OCI-LY1 (cell line): ENCODE results near the gene RAP2C.

Experiments used
- EZH2 ChIP-seq: fragments of 200-600 bp; sonication (generic), shearing (Covaris generic); IDR thresholded peaks from 2 replicates; pipeline ENCODE4 v1.8.0; 2017; ENCODE audit warnings: borderline replicate concordance, mixed run types, mild to moderate bottlenecking, antibody characterized with exemption, low read length, moderate library complexity, mixed read lengths
- TF ChIP-seq, protein P1 (sequence below): fragments of 200-600 bp; sonication (generic), shearing (Covaris generic); IDR thresholded peaks from 2 replicates; pipeline ENCODE4 v1.5.1; 2017; ENCODE audit warnings: mild to moderate bottlenecking, antibody characterized with exemption, low read length, moderate library complexity, mixed read lengths

DNA sequence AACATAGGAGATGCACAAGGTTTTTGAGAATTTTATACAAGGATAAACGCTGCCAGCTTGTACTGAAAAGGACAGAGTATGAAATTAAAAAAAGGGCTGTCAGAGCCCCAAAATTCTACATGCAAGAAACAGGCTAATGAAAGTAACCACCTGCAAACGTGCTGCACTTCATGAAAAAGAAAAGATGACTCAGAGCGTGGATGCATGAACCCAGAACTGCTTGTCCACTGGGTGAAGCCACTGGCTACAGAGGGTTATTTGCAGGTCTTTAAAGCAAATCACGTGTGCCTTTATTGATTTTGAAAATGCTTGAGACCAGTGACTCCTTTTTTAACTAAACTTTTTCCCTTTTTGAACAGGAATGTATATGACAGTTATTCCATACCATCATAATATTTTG, 66.1 kb downstream of the RAP2C start:
- TF ChIP-seq, protein P1, sequence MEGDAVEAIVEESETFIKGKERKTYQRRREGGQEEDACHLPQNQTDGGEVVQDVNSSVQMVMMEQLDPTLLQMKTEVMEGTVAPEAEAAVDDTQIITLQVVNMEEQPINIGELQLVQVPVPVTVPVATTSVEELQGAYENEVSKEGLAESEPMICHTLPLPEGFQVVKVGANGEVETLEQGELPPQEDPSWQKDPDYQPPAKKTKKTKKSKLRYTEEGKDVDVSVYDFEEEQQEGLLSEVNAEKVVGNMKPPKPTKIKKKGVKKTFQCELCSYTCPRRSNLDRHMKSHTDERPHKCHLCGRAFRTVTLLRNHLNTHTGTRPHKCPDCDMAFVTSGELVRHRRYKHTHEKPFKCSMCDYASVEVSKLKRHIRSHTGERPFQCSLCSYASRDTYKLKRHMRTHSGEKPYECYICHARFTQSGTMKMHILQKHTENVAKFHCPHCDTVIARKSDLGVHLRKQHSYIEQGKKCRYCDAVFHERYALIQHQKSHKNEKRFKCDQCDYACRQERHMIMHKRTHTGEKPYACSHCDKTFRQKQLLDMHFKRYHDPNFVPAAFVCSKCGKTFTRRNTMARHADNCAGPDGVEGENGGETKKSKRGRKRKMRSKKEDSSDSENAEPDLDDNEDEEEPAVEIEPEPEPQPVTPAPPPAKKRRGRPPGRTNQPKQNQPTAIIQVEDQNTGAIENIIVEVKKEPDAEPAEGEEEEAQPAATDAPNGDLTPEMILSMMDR = no peak
- no peak for TF ChIP-seq EZH2
